GM12878 (cell line): ENCODE measurements around the gene GFPT1.

Experiments
- CBX5 ChIP-seq: sonication (generic); IDR thresholded peaks from 2 replicates; pipeline ENCODE4 v1.6.1; 2016; ENCODE audit warnings: low read depth, moderate library complexity, mild to moderate bottlenecking, inconsistent platforms
- SPI1 ChIP-seq: IDR thresholded peaks from 2 replicates; pipeline ENCODE4 v1.6.1; 2011; ENCODE audit warnings: low read depth, mild to moderate bottlenecking, low read length, moderate library complexity, borderline replicate concordance; ENCODE audit not compliant: insufficient read depth
- TF ChIP-seq, protein P1 (sequence below): IDR thresholded peaks from 2 replicates; pipeline ENCODE4 v1.6.1; 2011; ENCODE audit warnings: low read depth, low read length, improper control_type of control experiment, borderline replicate concordance
- TF ChIP-seq, protein P2 (sequence below): fragments of 450-650 bp; IDR thresholded peaks from 2 replicates; pipeline ENCODE4 v1.6.1; 2017; ENCODE audit warnings: mild to moderate bottlenecking, moderate library complexity

DNA sequence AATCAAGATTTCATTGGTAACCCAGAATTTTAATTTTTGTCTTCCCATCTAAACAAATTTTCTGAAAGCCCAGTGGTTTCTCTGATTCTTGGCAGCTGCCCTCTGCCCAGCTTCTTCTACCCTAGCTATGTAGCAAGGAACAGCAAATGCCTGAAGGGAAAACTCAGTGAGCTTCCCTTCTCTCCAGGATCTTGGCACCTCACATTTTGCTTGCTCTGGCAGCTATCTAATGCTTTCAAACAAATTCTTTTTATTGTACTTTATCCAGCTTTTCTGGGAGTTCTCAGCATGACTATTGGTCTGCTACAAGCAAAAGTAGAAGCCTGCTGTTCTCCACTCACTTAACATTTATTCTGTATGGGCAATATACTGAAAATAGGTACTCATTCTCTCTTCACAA, 18.3 kb upstream of the GFPT1 start:
- TF ChIP-seq, protein P1, sequence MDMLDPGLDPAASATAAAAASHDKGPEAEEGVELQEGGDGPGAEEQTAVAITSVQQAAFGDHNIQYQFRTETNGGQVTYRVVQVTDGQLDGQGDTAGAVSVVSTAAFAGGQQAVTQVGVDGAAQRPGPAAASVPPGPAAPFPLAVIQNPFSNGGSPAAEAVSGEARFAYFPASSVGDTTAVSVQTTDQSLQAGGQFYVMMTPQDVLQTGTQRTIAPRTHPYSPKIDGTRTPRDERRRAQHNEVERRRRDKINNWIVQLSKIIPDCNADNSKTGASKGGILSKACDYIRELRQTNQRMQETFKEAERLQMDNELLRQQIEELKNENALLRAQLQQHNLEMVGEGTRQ: no peak
- TF ChIP-seq CBX5: no peak
- TF ChIP-seq SPI1: no peak
- TF ChIP-seq, protein P2, sequence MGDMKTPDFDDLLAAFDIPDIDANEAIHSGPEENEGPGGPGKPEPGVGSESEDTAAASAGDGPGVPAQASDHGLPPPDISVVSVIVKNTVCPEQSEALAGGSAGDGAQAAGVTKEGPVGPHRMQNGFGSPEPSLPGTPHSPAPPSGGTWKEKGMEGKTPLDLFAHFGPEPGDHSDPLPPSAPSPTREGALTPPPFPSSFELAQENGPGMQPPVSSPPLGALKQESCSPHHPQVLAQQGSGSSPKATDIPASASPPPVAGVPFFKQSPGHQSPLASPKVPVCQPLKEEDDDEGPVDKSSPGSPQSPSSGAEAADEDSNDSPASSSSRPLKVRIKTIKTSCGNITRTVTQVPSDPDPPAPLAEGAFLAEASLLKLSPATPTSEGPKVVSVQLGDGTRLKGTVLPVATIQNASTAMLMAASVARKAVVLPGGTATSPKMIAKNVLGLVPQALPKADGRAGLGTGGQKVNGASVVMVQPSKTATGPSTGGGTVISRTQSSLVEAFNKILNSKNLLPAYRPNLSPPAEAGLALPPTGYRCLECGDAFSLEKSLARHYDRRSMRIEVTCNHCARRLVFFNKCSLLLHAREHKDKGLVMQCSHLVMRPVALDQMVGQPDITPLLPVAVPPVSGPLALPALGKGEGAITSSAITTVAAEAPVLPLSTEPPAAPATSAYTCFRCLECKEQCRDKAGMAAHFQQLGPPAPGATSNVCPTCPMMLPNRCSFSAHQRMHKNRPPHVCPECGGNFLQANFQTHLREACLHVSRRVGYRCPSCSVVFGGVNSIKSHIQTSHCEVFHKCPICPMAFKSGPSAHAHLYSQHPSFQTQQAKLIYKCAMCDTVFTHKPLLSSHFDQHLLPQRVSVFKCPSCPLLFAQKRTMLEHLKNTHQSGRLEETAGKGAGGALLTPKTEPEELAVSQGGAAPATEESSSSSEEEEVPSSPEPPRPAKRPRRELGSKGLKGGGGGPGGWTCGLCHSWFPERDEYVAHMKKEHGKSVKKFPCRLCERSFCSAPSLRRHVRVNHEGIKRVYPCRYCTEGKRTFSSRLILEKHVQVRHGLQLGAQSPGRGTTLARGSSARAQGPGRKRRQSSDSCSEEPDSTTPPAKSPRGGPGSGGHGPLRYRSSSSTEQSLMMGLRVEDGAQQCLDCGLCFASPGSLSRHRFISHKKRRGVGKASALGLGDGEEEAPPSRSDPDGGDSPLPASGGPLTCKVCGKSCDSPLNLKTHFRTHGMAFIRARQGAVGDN: no peak
